ENCODE data around the gene SLC25A22.

The SLC25A22 gene

DNA sequence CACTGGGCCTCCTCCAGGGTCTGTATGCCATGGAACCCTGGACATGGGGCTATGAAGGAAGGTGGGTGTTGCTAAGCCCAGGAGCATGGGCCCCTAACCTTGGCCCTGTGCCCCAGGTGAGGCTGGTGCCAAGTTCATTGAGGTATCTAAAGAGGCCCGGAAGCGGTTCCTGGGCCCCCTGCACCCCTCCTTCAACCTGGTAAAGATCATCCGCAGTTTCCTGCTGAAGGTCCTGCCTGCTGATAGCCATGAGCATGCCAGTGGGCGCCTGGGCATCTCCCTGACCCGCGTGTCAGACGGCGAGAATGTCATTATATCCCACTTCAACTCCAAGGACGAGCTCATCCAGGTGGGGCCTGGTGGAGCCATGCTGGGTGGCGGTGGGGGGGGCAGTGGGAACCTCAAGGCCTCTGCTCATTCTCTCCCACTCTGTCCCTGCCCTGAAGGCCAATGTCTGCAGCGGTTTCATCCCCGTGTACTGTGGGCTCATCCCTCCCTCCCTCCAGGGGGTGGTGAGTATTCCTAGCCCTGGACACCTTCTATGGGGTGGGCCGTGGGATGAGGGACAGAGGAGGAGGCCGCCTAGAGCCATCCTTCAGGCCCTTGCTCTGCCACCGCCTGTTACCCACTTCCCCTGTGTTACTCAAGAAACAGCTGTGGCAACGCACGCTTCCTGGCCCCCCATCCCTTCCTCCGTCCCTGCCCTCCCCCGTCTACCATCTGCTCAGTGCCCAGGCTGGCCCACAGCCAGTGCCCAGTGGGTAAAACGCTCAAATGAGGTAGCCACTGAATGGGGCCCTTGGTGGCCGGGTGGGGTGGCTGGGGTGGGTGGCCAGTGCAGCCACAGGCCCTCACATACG is 23.7 kb upstream of the SLC25A22 start:
- DNase-seq = peak; percentile 62 to 82 (median 77)

DNA sequence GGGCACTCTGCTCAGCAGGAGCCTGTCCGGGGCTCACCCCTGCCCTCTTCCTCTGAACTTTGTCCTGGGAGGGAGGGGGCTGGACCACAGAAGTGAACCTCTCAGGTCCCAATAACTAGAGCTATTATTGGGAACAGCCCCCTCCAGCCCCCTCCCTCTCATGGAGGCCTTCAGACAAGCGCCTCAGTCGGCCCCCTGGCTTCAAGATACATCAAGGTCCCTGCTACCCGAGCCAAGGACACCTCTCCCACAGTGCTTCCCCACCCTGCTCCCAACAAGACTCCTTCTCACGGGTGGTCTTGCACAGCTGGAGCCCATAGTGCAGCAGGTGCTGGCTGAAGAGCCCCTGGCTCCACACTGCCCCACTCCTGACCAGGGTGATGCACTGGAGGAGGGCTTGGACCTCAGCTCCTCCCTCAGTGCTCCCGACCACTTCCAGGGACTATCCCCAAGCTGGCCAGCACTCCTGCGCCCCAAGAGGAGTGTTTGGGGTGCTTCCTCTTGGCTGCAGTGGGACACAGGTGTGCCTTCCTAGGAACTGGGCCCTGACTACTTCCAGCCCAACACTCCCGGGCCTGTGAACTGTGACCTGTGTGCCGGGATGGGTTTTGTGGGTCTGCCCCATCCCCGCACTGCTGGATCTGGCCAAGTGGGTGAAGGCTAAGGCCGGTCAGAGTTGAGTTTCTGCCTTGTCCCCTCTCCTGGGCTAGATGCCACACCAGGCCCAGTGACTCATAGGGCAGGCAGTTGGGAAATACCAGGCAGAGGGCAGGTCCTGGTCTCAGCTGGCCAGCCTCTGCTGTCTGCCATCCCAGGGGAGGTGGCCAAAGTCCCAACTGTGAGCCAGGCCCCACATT is 22.8 kb upstream of the SLC25A22 start:
- peak; percentile 81 to 90 (median 88) for DNase-seq

DNA sequence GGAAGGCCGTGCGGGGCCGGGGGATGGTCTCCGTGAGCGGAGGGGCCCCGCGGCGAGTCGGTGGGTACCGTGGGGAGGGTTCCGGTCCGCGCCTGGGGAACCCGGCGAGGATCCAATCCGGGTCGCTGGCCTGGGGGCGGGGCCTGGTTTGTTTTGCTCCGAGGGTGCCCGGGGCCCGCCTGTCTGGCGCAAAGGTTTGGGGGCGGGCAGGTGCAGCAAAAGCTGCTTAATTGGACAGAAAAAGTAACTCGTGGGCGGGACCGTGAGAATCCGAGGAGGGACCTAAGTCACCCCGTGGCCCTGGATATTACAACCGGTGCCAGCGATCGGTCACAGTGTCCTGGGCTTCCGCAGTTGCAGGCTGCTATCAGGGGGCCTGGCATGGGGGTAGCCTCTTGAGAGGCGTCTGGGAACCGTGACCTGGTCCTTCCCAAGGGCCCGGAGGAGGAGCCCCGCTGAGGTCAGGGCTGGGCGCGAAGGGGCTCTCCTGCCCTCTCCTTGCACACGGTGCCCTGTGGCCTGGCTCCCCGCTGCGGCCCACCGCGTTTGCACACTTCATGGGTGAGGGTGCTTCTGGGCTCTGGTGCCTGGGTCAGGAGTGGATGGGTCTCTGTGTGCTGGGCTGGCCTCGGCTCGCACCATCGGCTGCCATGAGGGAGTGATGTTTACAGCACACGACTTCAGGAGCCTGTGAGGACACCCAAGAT is 22.0 kb upstream of the SLC25A22 start:
- peak; percentile 82 to 95 (median 88) for DNase-seq

DNA sequence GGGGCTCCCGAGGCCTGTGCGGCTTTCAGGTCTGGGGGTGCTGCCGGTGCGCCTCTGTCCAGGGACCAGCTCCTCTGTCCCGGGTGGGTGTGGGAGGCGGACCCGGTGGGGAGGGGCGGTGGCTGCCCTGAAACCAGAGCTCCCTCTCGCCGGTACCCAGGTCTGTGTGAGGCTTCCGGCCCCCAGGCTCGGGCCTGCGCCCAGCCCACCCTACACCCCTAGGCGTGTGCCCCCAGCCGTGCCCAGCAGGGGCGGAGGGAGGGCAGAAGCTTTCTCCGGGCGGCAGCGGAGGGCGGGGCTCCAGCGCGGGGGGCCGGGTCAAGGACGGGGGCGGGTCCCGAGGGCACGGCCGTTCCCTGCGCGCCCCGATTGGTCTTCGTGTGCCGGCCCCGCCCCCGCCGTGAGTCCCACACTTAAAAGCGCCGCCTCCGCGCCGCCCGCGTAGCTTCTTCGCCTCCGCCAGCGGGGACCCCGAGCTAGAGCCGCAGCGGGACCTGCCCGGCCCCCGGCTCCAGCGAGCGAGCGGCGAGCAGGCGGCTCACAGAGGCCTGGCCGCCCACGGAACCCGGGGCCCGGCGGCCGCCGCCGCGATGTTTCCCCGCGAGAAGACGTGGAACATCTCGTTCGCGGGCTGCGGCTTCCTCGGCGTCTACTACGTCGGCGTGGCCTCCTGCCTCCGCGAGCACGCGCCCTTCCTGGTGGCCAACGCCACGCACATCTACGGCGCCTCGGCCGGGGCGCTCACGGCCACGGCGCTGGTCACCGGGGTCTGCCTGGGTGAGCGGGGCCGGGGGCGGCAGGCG is 21.2 kb upstream of the SLC25A22 start:
- DNase-seq = peak; percentile 93 to 98 (median 96)

DNA sequence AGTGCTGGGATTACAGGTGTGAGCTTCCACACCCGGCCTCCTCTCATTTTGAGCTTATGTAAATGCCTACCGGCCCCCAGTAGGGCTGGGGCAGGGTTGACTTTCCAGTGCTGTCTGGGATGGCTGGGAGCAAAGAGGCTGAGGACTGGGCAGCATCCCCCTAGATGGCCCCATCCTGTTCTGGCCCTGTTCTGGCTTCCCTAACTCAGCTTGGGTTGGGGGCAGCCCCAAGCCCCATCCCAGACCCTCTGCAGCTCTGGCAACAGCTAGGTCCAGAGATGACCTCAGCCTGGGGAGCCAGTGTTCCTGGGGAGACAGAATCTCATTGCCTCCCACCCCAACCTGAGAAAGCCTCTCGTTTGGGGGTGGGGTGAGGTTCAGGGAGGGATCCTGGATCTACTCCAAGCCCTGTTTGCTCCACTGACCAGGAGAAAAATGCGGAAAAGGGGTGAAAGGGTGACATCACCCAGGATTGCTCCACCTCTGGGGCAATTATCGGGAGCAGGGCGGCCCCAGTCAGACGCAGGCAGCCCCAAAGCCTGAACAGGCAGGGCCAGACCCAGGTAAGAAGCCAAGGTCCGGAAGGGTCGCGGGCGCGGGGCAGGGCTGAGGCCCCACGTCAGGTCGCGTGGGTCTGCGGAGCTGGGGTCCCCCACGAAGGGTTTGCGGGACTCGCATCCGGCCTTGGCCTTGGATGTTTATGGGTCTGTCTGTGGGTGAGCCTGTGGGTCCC is 20.5 kb upstream of the SLC25A22 start, which contains the start of gene PNPLA2:
PNPLA2 (plus strand) TSS at position 519 of the 733 bp plus-strand sequence. CDS start 805 bp downstream, outside the sequence.
- peak in 1 of 4 experiments; percentile 34 for DNase-seq

DNA sequence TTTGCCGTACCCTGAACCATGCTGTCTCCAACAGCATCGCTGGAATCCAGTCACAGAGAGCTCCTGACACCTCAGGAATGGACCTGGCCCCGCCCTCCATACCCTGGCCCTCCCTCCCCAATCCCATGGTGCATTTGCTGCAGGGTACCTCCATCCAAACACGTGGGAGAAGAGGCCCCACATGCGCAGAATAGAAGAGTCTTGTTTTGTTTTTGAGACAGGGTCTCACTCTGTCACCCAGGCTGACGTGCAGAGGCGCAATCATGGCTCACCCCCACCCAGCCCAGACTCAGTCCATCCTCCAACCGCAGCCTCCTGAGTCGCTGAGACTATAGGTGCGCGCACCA is 18.3 kb upstream of the SLC25A22 start:
- DNase-seq = no peak

DNA sequence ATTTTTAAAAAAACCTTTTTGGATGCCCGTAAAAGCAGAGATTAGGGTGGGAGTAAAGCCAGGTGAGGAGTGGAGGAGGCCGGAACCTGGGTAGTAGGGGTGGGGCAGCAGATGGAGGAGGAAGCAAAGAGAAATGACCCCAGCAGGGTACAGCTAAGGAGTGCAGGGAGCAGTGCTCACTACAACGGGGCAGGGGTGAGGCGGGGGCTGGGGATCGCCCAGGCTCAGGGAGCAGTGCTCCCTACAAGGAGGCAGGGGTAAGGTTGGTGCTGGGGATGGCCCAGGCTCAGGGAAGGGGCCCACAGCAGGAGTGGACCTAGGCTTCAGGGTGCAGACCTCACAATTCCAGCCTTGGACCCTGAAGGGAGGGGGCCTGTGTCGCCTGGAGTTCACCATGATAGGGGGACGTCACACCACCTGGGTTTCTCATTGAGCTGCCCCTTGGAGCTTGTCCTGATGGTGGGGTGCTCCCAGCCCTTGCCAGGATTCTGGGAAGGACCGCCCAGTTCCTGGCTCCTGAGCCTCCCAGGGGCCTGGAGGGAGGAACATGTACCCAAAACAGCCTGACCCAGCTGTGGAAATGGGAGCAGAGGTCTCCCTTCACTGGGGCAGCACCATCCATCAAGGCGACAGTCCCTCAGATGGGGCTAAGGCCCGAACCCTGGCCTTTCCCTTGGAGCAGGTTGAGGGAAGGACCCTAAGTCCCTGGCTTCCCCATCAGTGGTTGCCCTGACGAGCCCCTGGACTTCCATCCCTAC is 17.8 kb upstream of the SLC25A22 start:
- DNase-seq = no peak

DNA sequence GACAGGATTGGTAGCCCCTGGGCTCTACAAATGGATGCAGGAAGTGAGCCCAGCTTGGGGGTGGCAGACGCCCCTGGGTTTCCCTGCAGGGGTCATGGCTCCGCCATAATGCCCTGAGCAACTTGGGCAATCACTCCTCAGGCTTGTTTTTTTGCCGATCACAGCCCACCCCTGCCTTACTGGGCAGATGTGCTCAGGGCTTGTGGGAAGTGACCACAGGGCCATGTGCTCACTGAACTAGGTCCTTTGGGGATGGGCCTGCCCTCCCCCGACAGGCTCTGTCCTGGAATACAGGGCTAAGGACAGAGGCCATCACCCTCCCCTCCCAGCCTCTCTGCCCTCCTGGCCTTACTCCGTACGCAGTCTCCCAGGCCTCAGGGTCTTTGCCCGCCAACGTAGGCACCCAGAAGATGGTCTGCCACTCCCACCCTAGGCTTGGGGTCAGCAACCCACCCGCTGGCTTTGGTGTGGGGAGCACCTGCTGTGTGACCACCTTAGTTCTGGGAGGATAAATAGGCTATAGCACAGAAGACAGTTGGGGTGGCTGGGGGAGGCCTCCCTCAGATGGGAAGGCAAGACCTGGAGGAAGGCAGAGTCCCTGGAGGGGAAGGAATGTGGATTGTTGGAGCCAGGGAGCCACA is 15.5 kb upstream of the SLC25A22 start:
- DNase-seq = no peak

DNA sequence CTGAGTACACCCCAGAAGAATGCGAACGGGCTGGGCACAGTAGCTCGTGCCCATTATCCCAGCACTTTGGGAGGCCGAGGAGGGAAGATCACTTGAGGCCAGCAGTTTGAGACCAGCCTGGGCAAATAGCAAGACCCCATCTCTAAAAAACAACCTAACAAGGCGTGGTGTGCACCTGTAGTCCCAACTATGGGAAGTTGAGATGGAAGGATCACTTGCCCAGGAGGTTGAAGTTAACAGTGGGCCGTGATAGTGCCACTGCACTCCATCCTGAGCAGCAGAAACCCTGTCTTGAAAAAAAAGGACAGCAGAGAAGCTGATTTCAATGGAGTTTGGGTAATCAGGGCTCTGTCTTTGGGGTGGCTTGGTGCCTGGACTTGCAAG is 15.0 kb upstream of the SLC25A22 start:
- no peak for DNase-seq

DNA sequence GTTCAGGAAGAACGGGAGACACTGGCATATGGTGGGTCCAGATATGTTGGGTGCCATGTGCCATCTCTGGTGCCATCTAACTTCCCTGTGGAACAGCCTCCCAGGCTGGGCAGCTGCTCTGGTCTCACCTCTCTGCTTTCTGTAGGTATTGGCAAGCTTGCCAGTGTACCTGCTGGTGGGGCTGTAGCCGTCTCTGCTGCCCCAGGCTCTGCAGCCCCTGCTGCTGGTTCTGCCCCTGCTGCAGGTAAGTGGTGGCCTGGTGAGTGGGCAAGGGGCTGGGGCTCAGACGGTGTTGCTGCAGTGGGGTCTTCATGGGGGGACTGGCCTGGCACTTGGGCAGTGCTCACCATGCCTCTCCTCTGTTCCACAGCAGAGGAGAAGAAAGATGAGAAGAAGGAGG is 14.3 kb upstream of the SLC25A22 start:
- DNase-seq = no peak

DNA sequence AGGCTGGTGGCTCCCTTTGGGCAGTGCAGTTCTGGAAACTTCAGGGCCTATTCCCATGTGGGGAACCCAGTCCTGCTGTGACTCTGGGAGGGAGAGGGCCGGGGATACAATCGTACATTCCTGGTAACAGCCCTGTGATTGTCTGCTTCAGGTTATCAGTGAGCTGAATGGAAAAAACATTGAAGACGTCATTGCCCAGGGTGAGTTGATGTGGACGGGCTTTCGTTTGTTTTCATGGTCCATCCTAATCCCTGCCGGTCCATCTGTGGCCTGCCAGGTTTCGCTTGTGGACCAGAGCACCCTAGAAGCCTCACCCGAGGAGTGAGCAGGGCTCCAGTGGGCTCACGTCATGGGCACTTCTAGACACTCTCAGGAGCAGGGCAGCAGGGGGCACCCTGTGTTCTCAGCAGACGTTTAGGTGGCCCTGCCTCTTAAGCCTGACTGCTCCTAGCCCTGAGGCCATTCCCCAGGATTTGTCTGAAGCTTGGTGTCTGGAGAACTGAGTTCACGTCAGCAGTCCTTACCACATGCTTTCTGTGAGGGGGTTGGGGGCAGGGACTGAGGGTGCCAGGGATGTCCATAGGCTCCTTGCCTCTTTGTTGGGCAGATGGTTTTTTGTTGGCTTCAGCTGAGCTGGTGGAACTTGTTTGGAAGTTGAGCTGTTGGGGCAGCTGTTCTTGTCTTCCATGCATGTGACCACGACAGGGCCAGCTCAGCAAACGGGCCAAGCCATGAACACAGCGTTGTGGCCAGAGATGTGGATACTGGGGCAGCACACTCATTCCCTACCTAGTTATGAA is 13.6 kb upstream of the SLC25A22 start:
- DNase-seq = peak in 2 of 4 experiments; percentile 39 to 47

DNA sequence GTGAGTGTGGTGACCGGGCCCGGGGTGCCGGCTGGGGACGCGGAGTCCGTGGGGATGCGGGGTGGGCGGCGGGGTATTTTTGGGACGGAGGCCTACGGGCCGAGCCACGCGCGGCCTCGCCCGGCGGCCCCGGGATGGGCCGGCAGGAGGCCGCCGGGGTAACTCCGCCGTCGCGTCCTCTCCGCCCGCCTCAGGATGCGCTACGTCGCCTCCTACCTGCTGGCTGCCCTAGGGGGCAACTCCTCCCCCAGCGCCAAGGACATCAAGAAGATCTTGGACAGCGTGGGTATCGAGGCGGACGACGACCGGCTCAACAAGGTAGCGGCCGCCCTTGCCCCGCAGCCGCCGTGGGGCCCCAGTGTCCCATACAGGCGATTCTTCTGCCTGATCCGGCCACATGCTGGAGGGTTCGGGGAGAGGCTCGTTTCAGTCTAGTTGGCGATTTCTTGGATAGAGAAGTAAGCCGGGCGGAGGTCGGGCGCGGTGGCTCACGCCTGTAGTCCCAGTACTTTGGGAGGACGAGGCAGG is 12.0 kb upstream of the SLC25A22 start:
- peak in 2 of 4 experiments; percentile 40 to 59 for DNase-seq

DNA sequence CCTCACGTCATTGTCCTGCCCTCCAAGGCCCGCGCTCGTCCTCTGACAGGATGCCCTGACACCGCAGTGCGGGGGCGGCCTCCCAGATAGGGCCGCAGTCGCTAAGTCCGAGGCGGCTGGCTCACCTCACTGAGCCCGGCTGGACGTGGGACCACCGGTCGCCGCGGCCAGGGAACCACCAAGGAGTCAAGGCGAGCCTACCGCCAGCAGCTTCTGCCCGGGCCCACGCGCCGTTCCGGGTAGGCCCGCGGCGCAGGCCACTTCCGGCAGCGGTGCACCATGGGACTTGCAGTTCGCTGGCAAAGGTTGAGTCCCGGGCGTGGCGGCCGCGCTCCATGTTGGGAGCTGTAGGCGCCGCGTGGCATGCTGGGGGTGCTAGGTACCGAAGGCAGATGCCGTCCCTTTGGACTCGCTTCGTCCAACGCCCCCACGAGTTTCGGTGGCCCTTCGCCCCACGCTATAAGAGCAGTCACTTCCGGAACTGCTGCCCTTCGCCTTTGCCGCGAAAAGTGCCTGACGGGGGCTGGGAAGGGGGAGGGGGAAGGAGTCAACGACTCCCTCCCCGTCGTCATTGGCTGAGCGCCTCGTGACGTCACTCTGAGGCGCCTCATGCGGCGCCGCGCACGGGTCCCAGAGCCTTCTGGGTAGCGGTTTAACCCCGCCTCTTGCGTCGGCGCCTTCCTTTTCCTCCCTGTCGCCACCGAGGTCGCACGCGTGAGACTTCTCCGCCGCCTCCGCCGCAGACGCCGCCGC is 11.4 kb upstream of the SLC25A22 start, which contains the start of gene RPLP2:
RPLP2 (plus strand) TSS at position 681 of the 753 bp plus-strand sequence. CDS start 268 bp downstream, outside the sequence.
- DNase-seq = peak; percentile 99

DNA sequence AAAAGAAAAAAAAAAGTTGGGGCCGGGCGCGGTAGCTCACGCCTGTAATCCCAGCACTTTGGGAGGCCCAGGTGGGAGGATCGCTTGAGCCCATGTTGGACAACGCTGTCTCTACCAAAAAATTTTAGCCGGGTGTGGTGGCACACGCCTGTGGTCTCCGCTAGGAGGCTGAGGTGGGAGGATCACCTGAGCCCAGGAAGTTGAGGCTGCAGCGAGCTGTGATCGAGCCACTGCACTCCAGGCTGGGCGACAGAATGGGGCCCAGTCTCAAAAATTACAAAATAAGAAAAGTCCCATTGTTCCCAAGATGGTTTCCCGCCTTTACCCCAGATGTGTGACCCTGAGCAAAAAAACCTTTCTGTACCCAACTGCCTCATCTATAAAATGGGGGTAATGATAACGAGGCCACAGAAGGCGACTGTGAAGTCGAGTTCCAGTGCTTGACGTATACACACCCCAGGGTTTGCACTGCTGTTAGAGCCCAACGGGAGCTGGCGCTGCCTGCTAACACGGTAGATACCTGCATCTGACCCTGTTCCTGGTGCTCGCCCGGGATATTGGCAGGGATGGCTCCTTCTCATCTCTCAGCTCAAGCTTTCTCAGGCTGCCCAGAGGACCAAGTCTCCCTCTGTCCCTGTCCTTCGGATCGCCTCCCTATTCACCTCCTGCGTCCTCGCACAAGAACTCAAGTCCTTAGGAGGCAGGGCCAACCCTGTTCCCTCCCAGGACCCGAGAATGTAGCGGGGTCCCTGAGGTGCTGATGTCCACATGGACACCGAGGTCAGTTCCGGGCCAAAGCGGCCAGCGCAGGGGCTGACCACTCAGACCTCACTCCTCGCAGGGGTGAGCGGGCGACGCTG is 10.6 kb upstream of the SLC25A22 start:
- DNase-seq = no peak

DNA sequence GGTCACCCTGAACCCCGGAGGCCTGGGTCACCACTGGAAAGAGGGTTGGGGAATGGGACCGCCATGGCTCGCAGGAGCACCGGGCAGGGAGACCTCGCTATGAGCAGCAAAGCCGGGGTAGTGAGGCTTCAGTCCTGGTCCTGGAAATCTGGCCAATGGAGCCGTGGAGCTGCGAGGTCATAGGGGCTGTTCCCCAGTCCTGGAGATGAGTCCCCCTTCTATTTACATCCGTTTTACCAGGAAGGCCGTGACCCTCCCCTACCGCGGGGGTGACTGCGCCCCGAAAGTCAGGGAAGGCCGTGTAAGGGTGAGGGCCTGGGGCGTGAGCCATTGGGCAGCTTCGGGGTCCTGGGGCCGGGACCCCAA is 6.5 kb upstream of the SLC25A22 start:
- no peak for DNase-seq

DNA sequence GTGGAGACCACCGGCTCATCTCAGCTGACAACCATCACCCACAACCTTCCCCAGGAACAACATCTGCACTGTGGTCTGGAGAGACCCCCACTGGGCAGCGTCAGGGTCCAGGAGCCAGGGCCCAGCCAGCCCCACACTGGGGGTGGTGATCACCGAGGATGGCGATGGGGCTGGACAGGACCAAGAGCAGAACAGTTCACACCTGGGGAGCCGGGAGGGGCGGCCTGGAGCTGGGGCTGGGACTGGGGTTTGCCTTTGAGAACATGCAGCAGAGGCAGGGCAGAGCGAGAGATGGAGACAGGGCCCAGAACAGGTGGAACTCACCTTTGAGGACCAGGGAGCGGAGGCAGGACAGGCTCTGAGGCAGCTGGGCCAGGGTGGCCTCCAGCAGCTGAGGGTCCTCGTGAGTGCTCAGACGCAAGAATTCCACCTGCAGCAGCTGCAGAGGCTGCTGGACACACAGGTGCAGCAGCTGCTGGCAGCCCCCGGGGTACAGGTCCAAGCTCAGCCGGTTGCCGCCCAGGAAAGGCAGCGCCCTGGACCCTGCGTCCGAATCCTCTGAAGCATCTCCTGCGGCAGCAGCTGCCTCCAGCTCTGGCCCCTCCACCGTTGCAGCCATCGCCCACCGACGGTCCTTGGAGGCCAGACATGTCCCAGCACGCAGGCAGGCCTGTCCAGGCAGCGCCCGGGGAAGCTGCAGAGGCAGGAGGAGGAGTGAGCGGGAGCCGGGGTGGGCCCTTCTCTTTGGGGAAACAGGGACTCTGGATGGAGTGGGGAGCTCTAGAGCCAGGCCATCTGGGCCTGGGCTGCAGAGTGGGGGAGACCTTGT is 5.9 kb upstream of the SLC25A22 start:
- peak in 1 of 4 experiments; percentile 23 for DNase-seq

Measured in suppressor macrophage (primary cell).